Measurements from ENCODE around the gene S100A14.

- TF ChIP-seq NR2C2 (CRISPR knock-in tag; IDR thresholded peaks at IDR 0.05) (no peak), ELF4 (CRISPR knock-in tag; IDR thresholded peaks at IDR 0.05; ENCODE audit: low read depth) (no peak), CTCF (IDR thresholded peaks at IDR 0.05) (no peak), NFYB (CRISPR knock-in tag; conservative IDR thresholded peaks at IDR 0.05; ENCODE audit: low read depth) (no peak), GABPB1 (CRISPR knock-in tag; IDR thresholded peaks at IDR 0.05) (no peak), ATF3 (CRISPR knock-in tag; conservative IDR thresholded peaks at IDR 0.05) (no peak), NR1H2 (CRISPR knock-in tag; IDR thresholded peaks at IDR 0.05) (no peak), ZBTB21 (CRISPR knock-in tag; IDR thresholded peaks at IDR 0.05; ENCODE audit: borderline replicate concordance) (no peak), ATF2 (CRISPR knock-in tag; IDR thresholded peaks at IDR 0.05; ENCODE audit: borderline replicate concordance, low read depth) (no peak), NR3C1 (CRISPR knock-in tag; conservative IDR thresholded peaks at IDR 0.05; ENCODE audit: low read depth) (no peak), ZNF138 (CRISPR knock-in tag; conservative IDR thresholded peaks at IDR 0.05) (no peak), E2F5 (CRISPR knock-in tag; IDR thresholded peaks at IDR 0.05) (no peak)
Measured at GRCh38 chr1:153640861-153641260, 24.7 kb upstream of the S100A14 start.

Data from WTC11 (cell line).